Esophagus muscularis mucosa (tissue), 4 donors: Measurements from ENCODE around the gene RPS6KA1. TPM values are rescaled to one million over a fixed set of nuclear protein-coding genes. Genes with fewer than 3 reads are reported as not detected.

Experiments
- DNase-seq: peaks from one replicate; pipeline ENCODE4 v3.0.0-alpha.2; 2017; ENCODE audit errors: extremely low spot score
- H3K27ac ChIP-seq, 4 donors: fragments of 200-600 bp; sonication (generic); replicated peaks in 1 of 4; 1 replicate in 3 of 4; 2 replicates in 1 of 4; pipeline ENCODE4 v1.5.1; 2016 to 2019; ENCODE audit warnings: mild to moderate bottlenecking in 1 of 4
- H3K27me3 ChIP-seq, 4 donors: fragments of 200-600 bp; sonication (generic); one replicate each; pipeline versions ENCODE4 v1.5.1 to v1.6.0; 2016 to 2019
- H3K36me3 ChIP-seq, 4 donors: fragments of 200-600 bp; sonication (generic); one replicate each; pipeline ENCODE4 v1.5.1; 2016 to 2019
- H3K4me1 ChIP-seq, 4 donors: fragments of 200-600 bp; sonication (generic); one replicate each; pipeline ENCODE4 v1.5.1; 2016 to 2019
- H3K4me3 ChIP-seq, 4 donors: fragments of 200-600 bp; sonication (generic); 1 replicate in 2 of 4; 2 replicates in 2 of 4; pipeline ENCODE4 v1.5.1; 2016 to 2019; ENCODE audit warnings: mild to moderate bottlenecking in 4 of 4, moderate library complexity in 1 of 4
- H3K9me3 ChIP-seq, 4 donors: fragments of 200-600 bp; sonication (generic); 1 replicate in 3 of 4; 2 replicates in 1 of 4; pipeline ENCODE4 v1.5.1; 2016 to 2019
- EP300 ChIP-seq: sonication (generic); formaldehyde crosslinking; IDR thresholded peaks from one replicate; pipeline ENCODE4 v1.6.1; 2017; ENCODE audit warnings: antibody characterized with exemption
- POLR2A ChIP-seq: fragments of 450-650 bp; IDR thresholded peaks from one replicate; pipeline ENCODE4 v1.6.1; 2017; ENCODE audit warnings: antibody characterized with exemption, moderate library complexity, mild to moderate bottlenecking, low read depth
- POLR2AphosphoS5 ChIP-seq, 2 donors: sonication (generic); formaldehyde crosslinking; IDR thresholded peaks; one replicate each; pipeline ENCODE4 v1.6.1; 2017; ENCODE audit warnings: antibody characterized with exemption in 2 of 2
- WGBS: methylation state at CpG from one replicate; pipeline ENCODE4 v1.1.5; 2018; 5-methylcytosine and 5-hydroxymethylcytosine counted together
- intact Hi-C: fragments of 100-400 bp; cut with DNase I; formaldehyde crosslinking; loops from one replicate; pipeline ENCODE4 v1.15.1; 2023
- total RNA-seq, 4 donors: library from RNA; depleted of rRNA; stranded (reverse); fragments of >200 nt; gene quantifications; one replicate each; pipeline versions ENCODE4 v1.1.0 to v1.2.1, GENCODE V29; 2016
- TF ChIP-seq, protein P1 (sequence below), 3 experiments: fragments of 200-600 bp in 2 of 3; fragments of 450-650 bp in 1 of 3; sonication (generic) in 2 of 3; IDR thresholded peaks; one replicate each; pipeline ENCODE4 v1.5.1; 2017 to 2019; ENCODE audit warnings: antibody characterized with exemption in 3 of 3, mild to moderate bottlenecking in 2 of 3, moderate library complexity in 1 of 3

RPS6KA1 gene
- total RNA-seq, 4 donors from 2014 or later, result 7.0 to 16.7 (median 8.7) TPM

DNA sequence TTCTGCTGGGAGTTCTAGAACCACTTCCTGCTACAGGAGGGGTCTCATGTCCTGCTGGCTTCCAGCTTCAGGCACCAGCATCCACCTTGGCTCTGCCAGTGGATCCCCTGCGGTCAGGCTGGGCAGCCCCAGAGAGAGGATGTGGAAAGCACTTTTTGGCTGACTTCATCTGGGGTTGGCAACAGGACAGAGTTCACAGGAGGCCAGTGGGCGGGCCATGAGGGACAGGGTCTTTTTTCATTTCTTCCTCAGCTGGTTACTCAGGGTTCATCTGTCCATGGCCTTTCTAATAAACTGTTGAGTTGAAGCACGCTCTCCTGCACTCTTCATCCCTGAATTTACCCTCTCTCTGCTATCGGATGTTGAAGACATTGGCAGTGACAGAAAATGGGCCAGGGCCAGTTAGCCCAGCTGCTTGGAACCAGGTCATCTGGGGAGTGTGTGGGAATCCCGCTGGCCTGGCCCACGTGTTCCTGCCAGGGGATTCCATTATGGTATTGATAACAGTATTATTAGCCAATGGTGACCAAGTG is 45.2 kb downstream of the RPS6KA1 start:
- Histone ChIP-seq H3K36me3 (peaks cover 0 to 24% (median 10%) of the 10 kb centered on the region in 4 donors), H3K27ac (no peak overlapping the region), H3K4me3 (no peak overlapping the region), H3K9me3 (no peaks in the 10 kb centered on the region), H3K27me3 (no peaks in the 10 kb centered on the region), H3K4me1 (peaks cover 0 to 9% (median 4%) of the 10 kb centered on the region in 4 donors)
- TF ChIP-seq, protein P1, sequence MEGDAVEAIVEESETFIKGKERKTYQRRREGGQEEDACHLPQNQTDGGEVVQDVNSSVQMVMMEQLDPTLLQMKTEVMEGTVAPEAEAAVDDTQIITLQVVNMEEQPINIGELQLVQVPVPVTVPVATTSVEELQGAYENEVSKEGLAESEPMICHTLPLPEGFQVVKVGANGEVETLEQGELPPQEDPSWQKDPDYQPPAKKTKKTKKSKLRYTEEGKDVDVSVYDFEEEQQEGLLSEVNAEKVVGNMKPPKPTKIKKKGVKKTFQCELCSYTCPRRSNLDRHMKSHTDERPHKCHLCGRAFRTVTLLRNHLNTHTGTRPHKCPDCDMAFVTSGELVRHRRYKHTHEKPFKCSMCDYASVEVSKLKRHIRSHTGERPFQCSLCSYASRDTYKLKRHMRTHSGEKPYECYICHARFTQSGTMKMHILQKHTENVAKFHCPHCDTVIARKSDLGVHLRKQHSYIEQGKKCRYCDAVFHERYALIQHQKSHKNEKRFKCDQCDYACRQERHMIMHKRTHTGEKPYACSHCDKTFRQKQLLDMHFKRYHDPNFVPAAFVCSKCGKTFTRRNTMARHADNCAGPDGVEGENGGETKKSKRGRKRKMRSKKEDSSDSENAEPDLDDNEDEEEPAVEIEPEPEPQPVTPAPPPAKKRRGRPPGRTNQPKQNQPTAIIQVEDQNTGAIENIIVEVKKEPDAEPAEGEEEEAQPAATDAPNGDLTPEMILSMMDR (IDR thresholded peaks at IDR 0.05), result no peak
- TF ChIP-seq POLR2A, result no peak
- no peak for TF ChIP-seq POLR2AphosphoS5 (IDR thresholded peaks at IDR 0.05)
- TF ChIP-seq EP300, result no peak
- no peak for DNase-seq
- 67% methylated on average over 6 of the region's 6 CpGs for WGBS
- intact Hi-C loops, result no loop called here

DNA sequence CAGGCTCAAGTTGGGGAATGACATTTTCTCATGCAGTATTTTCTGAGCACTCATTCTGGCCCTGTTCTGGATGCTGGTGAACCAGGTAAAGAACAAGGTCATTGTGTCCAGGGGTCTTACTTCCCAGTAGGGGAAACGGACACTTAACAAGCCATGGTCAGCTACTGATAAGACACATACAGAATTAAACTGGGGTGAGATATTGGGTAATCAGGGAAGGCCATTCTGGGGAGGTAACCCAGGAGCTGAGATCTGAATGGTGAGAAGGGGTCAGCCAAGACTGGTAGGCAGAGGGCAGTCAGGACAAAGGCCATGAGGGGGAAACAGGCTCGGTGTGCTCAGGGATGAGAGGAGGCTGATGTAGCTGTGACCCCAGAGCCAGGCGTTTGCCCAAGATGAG is 45.8 kb downstream of the RPS6KA1 start:
- Histone ChIP-seq H3K27me3 (no peaks in the 10 kb centered on the region), H3K4me3 (no peak overlapping the region), H3K36me3 (peaks cover 0 to 24% (median 10%) of the 10 kb centered on the region in 4 donors), H3K27ac (no peak overlapping the region), H3K4me1 (peaks cover 0 to 9% (median 4%) of the 10 kb centered on the region in 4 donors), H3K9me3 (no peaks in the 10 kb centered on the region)
- 88% methylated on average over 3 of the region's 3 CpGs for WGBS
- no peak for DNase-seq
- TF ChIP-seq, protein P1 (IDR thresholded peaks at IDR 0.05), result no peak
- TF ChIP-seq EP300 (no peak), POLR2AphosphoS5 (IDR thresholded peaks at IDR 0.05) (no peak), POLR2A (no peak)
- intact Hi-C loops, result no loop called here

DNA sequence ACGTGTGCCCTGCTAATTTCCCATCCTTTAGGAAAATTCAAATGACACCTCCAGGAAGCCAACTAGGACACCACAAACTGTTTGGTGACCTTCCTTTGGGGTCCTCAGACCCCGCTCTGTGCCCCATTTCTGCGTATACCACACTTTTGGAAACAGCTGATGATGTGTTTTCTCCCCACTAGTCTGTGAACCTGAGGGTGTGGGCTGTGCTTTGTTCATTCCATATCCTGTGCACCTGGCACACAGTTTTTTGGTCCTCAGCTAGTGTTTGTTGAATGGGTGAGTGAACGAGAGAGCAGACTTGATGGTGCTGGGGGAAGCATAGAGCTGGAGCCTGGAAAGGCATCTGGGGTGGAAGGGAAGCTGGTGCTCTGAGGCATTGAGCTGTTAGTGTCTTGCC is 48.6 kb downstream of the RPS6KA1 start:
- no peak overlapping the region for H3K4me3 ChIP-seq
- intact Hi-C loops, result no loop called here
- peaks cover 0 to 9% (median 4%) of the 10 kb centered on the region in 4 donors for H3K4me1 ChIP-seq
- no peaks in the 10 kb centered on the region for H3K9me3 ChIP-seq
- H3K27ac ChIP-seq, result no peak overlapping the region
- no peaks in the 10 kb centered on the region for H3K27me3 ChIP-seq
- 86% methylated on average over 3 of the region's 4 CpGs for WGBS
- peaks cover 0 to 8% (median 4%) of the 10 kb centered on the region in 4 donors for H3K36me3 ChIP-seq
- no peak for DNase-seq
- TF ChIP-seq, protein P1 (IDR thresholded peaks at IDR 0.05), result no peak
- no peak for TF ChIP-seq EP300
- TF ChIP-seq POLR2AphosphoS5 (IDR thresholded peaks at IDR 0.05), result no peak
- TF ChIP-seq POLR2A, result no peak

DNA sequence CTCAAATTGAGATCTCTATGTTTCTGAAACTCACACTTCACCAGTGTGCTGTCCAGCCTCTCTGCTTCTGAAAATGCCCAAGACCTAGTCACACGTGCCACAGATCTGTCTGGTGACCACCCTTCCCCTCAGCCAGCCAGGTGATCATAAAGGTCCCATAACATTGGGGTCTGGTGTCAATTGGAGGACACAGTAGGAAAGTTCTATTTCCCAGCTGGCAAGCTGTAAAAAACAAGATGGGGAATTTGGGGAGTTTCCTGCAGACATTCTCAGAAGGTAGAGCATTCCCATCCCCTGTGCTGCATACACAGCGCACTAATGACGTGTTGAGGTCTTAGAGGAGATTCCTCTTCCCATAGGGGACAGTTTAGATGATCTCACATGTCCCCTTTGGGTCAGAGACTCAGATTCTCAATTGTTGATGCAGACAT is 50.1 kb downstream of the RPS6KA1 start:
- Histone ChIP-seq H3K27ac (no peak overlapping the region), H3K4me1 (peaks cover 0 to 6% (median 2%) of the 10 kb centered on the region in 4 donors), H3K27me3 (no peaks in the 10 kb centered on the region), H3K4me3 (no peak overlapping the region), H3K9me3 (no peaks in the 10 kb centered on the region), H3K36me3 (no peaks in the 10 kb centered on the region)
- DNase-seq, result no peak
- intact Hi-C loops, result no loop called here
- no peak for TF ChIP-seq POLR2AphosphoS5 (IDR thresholded peaks at IDR 0.05)
- no peak for TF ChIP-seq POLR2A
- TF ChIP-seq, protein P1 (IDR thresholded peaks at IDR 0.05), result no peak
- no peak for TF ChIP-seq EP300
- WGBS, result 76% methylated on average over 3 of the region's 3 CpGs

DNA sequence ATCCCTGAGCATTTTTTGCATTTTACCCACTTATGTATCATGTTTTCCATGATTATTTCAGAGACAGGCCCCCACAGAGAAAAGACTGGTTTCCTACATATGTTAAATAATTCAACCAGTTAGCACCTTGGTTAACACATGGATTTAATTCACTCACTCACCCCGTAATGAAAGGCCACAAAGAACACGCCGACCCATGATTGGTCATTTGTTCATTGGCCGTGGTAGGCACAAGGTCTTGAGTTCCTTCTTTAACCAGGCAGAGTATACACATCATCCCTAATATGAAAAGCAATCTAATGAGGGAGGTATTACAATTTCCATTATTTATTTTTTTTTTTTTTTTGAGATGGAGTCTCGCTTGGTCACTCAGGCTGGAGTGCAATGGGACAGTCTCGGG is 50.6 kb downstream of the RPS6KA1 start:
- H3K27me3 ChIP-seq, result no peaks in the 10 kb centered on the region
- no peak overlapping the region for H3K27ac ChIP-seq
- no peak for DNase-seq
- intact Hi-C loops, result no loop called here
- TF ChIP-seq EP300 (no peak), POLR2A (no peak), POLR2AphosphoS5 (IDR thresholded peaks at IDR 0.05) (no peak)
- TF ChIP-seq, protein P1 (IDR thresholded peaks at IDR 0.05), result no peak
- no peaks in the 10 kb centered on the region for H3K9me3 ChIP-seq
- no peak overlapping the region for H3K4me3 ChIP-seq
- peaks cover 0 to 2% (median under 1%) of the 10 kb centered on the region in 4 donors for H3K4me1 ChIP-seq
- WGBS, result 94% methylated on average over 6 of the region's 6 CpGs
- H3K36me3 ChIP-seq, result no peaks in the 10 kb centered on the region
